H9 (cell line): ENCODE measurements around the gene MARCHF10. TPM values are rescaled to one million over a fixed set of nuclear protein-coding genes. Genes with fewer than 3 reads are reported as not detected.

Experiments
- DNase-seq: peaks from one replicate; pipeline ENCODE4 v3.0.0-alpha.2; 2017
- H2AFZ ChIP-seq: one replicate; pipeline ENCODE4 v1.6.1; 2013; ENCODE audit warnings: mild to moderate bottlenecking, low read length, control low read depth, moderate library complexity
- H2AK5ac ChIP-seq: 2 replicates; pipeline ENCODE4 v1.6.1; 2013; ENCODE audit warnings: low read length, control low read depth, mixed read lengths; ENCODE audit not compliant: insufficient read length
- H2BK120ac ChIP-seq: one replicate; pipeline ENCODE4 v1.6.1; 2013; ENCODE audit warnings: low read depth, mild to moderate bottlenecking, low read length, control low read depth, inconsistent platforms; ENCODE audit not compliant: poor library complexity, severe bottlenecking
- H2BK12ac ChIP-seq: 2 replicates; pipeline ENCODE4 v1.6.1; 2013; ENCODE audit warnings: low read length, control low read depth, mixed read lengths, low read depth; ENCODE audit not compliant: insufficient read length
- H2BK15ac ChIP-seq: 2 replicates; pipeline ENCODE4 v1.6.1; 2013; ENCODE audit warnings: low read depth, low read length, control low read depth
- H2BK20ac ChIP-seq: one replicate; pipeline ENCODE4 v1.6.1; 2013; ENCODE audit warnings: low read depth, mild to moderate bottlenecking, low read length, control low read depth, inconsistent platforms; ENCODE audit not compliant: poor library complexity, severe bottlenecking
- H2BK5ac ChIP-seq: 2 replicates; pipeline ENCODE4 v1.6.1; 2013; ENCODE audit warnings: low read length, control low read depth, mixed read lengths; ENCODE audit not compliant: insufficient read length
- H3K14ac ChIP-seq: 2 replicates; pipeline ENCODE4 v1.6.1; 2013; ENCODE audit warnings: low read length, control low read depth; ENCODE audit not compliant: insufficient read depth
- H3K18ac ChIP-seq: 2 replicates; pipeline ENCODE4 v1.6.1; 2013; ENCODE audit warnings: low read depth, mild to moderate bottlenecking, mixed read lengths, low read length, control low read depth; ENCODE audit not compliant: insufficient read length
- H3K23ac ChIP-seq: 2 replicates; pipeline ENCODE4 v1.6.1; 2013; ENCODE audit warnings: low read length, control low read depth, mixed read lengths, low read depth; ENCODE audit not compliant: insufficient read length
- H3K23me2 ChIP-seq: 2 replicates; pipeline ENCODE4 v1.6.1; 2013; ENCODE audit warnings: low read depth, mild to moderate bottlenecking, mixed read lengths, low read length, control low read depth; ENCODE audit not compliant: insufficient read length, poor library complexity, severe bottlenecking
- H3K27ac ChIP-seq: 2 replicates; pipeline ENCODE4 v1.5.1; 2013; ENCODE audit warnings: low read length, control low read depth, mixed read lengths, low read depth; ENCODE audit not compliant: insufficient read length
- H3K27me3 ChIP-seq: 2 replicates; pipeline ENCODE4 v1.6.1; 2013; ENCODE audit warnings: low read length, control low read depth, inconsistent platforms; ENCODE audit not compliant: insufficient read depth
- H3K4ac ChIP-seq: 2 replicates; pipeline ENCODE4 v1.6.1; 2013; ENCODE audit warnings: low read depth, mild to moderate bottlenecking, control low read depth, inconsistent platforms, low read length, moderate library complexity
- H3K4me1 ChIP-seq: 2 replicates; pipeline ENCODE4 v1.6.1; 2013; ENCODE audit warnings: low read length, control low read depth, inconsistent platforms; ENCODE audit not compliant: insufficient read depth
- H3K4me2 ChIP-seq: 2 replicates; pipeline ENCODE4 v1.6.1; 2013; ENCODE audit warnings: low read length, control low read depth, mixed read lengths; ENCODE audit not compliant: insufficient read length, insufficient read depth
- H3K56ac ChIP-seq: 2 replicates; pipeline ENCODE4 v1.6.1; 2013; ENCODE audit warnings: low read depth, mild to moderate bottlenecking, mixed read lengths, low read length, control low read depth; ENCODE audit not compliant: insufficient read length
- H3K79me1 ChIP-seq: 2 replicates; pipeline ENCODE4 v1.6.1; 2013; ENCODE audit warnings: low read depth, mild to moderate bottlenecking, moderate library complexity, low read length, control low read depth, inconsistent platforms; ENCODE audit not compliant: insufficient read depth, poor library complexity, severe bottlenecking
- H3K79me2 ChIP-seq: 2 replicates; pipeline ENCODE4 v1.6.1; 2013; ENCODE audit warnings: low read length, control low read depth, inconsistent platforms; ENCODE audit not compliant: insufficient read depth
- H3K9ac ChIP-seq: 2 replicates; pipeline ENCODE4 v1.6.1; 2013; ENCODE audit warnings: low read length, control low read depth, mixed read lengths; ENCODE audit not compliant: insufficient read length; ENCODE audit errors: extremely low read depth
- H3K9me3 ChIP-seq: one replicate; pipeline ENCODE4 v1.6.1; 2013; ENCODE audit warnings: low read depth, low read length, inconsistent platforms; ENCODE audit not compliant: control insufficient read depth
- H3T11ph ChIP-seq: one replicate; pipeline ENCODE4 v1.6.1; 2013; ENCODE audit warnings: mild to moderate bottlenecking, low read length, control low read depth, inconsistent platforms
- H4K20me1 ChIP-seq: one replicate; pipeline ENCODE4 v1.6.1; 2013; ENCODE audit not compliant: control insufficient read depth, insufficient read length, insufficient read depth
- H4K5ac ChIP-seq: 2 replicates; pipeline ENCODE4 v1.6.1; 2013; ENCODE audit warnings: low read depth, mild to moderate bottlenecking, mixed read lengths, low read length, control low read depth; ENCODE audit not compliant: insufficient read length
- H4K8ac ChIP-seq: replicated peaks from 2 replicates; pipeline ENCODE4 v1.6.1; 2013; ENCODE audit warnings: low read length, control low read depth, mixed read lengths, low read depth; ENCODE audit not compliant: insufficient read length
- H4K91ac ChIP-seq: 2 replicates; pipeline ENCODE4 v1.6.1; 2013; ENCODE audit warnings: low read depth, mild to moderate bottlenecking, moderate library complexity, mixed read lengths, low read length, control low read depth; ENCODE audit not compliant: insufficient read length
- H3K27ac Mint-ChIP-seq, 3 experiments: 2 replicates in 2 of 3; 3 replicates in 1 of 3; pipeline ENCODE4 v1.8.0; 2020 to 2021; ENCODE audit warnings: mixed read lengths in 3 of 3, mild to moderate bottlenecking in 1 of 3, moderate library complexity in 1 of 3
- H3K27me3 Mint-ChIP-seq: 2 replicates; pipeline ENCODE4 v1.8.0; 2021; ENCODE audit warnings: low read depth, mild to moderate bottlenecking, moderate library complexity, mixed read lengths
- H3K36me3 Mint-ChIP-seq, 3 experiments: 2 replicates in 2 of 3; 3 replicates in 1 of 3; pipeline ENCODE4 v1.8.0; 2020 to 2021; ENCODE audit warnings: low read depth in 3 of 3, mixed read lengths in 3 of 3; ENCODE audit not compliant: insufficient read depth in 1 of 3
- H3K4me1 Mint-ChIP-seq, 2 experiments: 2 replicates each; pipeline ENCODE4 v1.8.0; 2020; ENCODE audit warnings: mixed read lengths in 2 of 2
- H3K4me3 Mint-ChIP-seq, 2 experiments: 2 replicates in 1 of 2; 3 replicates in 1 of 2; pipeline ENCODE4 v1.8.0; 2020 to 2021; ENCODE audit warnings: mild to moderate bottlenecking in 2 of 2, mixed read lengths in 2 of 2, moderate library complexity in 1 of 2
- H3K9me3 Mint-ChIP-seq, 2 experiments: 2 replicates in 1 of 2; 3 replicates in 1 of 2; pipeline ENCODE4 v1.8.0; 2020; ENCODE audit warnings: mild to moderate bottlenecking in 2 of 2, mixed read lengths in 2 of 2, moderate library complexity in 1 of 2
- CTCF ChIP-seq: fragments of 200-600 bp; sonication (generic); conservative IDR thresholded peaks from 3 replicates; pipeline ENCODE4 v1.8.0; 2021; ENCODE audit warnings: antibody characterized with exemption, mild to moderate bottlenecking
- WGBS: extraction: QIAGEN DNeasy Blood & Tissue Kit; methylation state at CpG from one replicate; pipeline ENCODE4 v1.1.7; 2013; ENCODE audit warnings: missing lambda C conversion rate, low lambda C conversion rate, mixed read lengths; ENCODE audit not compliant: insufficient read length; ENCODE audit errors: extremely low coverage; 5-methylcytosine and 5-hydroxymethylcytosine counted together
- total RNA-seq: library from RNA; stranded (reverse); gene quantifications from 2 replicates; pipeline ENCODE4 v1.2.1, GENCODE V29; 2021

MARCHF10 gene
- total RNA-seq, 1 experiment from 2014 or later, result not detected

- Histone ChIP-seq H3K4ac (no peak overlapping the region), H2BK12ac (no peak overlapping the region), H3K18ac (no peak overlapping the region), H4K5ac (no peak overlapping the region), H2AFZ (no peak overlapping the region), H3K56ac (no peak overlapping the region), H3K27ac (no peak overlapping the region), H2BK120ac (no peak overlapping the region), H3K79me1 (no peaks in the 10 kb centered on the region), H3K23me2 (peaks cover 17% of the 10 kb centered on the region), H3K14ac (no peak overlapping the region), H2BK15ac (no peak overlapping the region), H3K27me3 (no peaks in the 10 kb centered on the region; the same call in 1 of the 2 replicates), H3K23ac (no peak overlapping the region), H2AK5ac (no peak overlapping the region), H2BK5ac (no peak overlapping the region), H3K9me3 (no peaks in the 10 kb centered on the region), H3K79me2 (no peaks in the 10 kb centered on the region), H4K8ac (no peak overlapping the region), H3K4me1 (peaks cover 5% of the 10 kb centered on the region), H3K4me2 (no peak overlapping the region), H4K20me1 (no peaks in the 10 kb centered on the region), H3K9ac (no peak overlapping the region), H2BK20ac (no peak overlapping the region), H3T11ph (no peak overlapping the region), H4K91ac (no peak overlapping the region)
- WGBS, result no CpG with 5 or more reads among the region's 8 CpGs
- H3K9me3 Mint-ChIP-seq, result no peaks in the 10 kb centered on the region; a peak in 1 of 5 replicates
- no peak for DNase-seq
- peaks cover 25% of the 10 kb centered on the region for H3K27me3 Mint-ChIP-seq
- H3K4me3 Mint-ChIP-seq, result no peak overlapping the region
- H3K36me3 Mint-ChIP-seq, result no peaks in the 10 kb centered on the region
- TF ChIP-seq CTCF, result no peak
- peaks cover 22 to 23% of the 10 kb centered on the region in 2 experiments for H3K4me1 Mint-ChIP-seq
- H3K27ac Mint-ChIP-seq, result no peak overlapping the region
Measured at GRCh38 chr17:62701706-62702085, 106.4 kb downstream of the MARCHF10 start.
